Measurements from ENCODE around the gene CFAP210. TPM values are rescaled to one million over a fixed set of nuclear protein-coding genes. Genes with fewer than 3 reads are reported as not detected.

CFAP210 gene
- total RNA-seq, 6 experiments from 2014 or later = 0.10 to 0.19 (median 0.13) TPM; not detected in 2

DNA sequence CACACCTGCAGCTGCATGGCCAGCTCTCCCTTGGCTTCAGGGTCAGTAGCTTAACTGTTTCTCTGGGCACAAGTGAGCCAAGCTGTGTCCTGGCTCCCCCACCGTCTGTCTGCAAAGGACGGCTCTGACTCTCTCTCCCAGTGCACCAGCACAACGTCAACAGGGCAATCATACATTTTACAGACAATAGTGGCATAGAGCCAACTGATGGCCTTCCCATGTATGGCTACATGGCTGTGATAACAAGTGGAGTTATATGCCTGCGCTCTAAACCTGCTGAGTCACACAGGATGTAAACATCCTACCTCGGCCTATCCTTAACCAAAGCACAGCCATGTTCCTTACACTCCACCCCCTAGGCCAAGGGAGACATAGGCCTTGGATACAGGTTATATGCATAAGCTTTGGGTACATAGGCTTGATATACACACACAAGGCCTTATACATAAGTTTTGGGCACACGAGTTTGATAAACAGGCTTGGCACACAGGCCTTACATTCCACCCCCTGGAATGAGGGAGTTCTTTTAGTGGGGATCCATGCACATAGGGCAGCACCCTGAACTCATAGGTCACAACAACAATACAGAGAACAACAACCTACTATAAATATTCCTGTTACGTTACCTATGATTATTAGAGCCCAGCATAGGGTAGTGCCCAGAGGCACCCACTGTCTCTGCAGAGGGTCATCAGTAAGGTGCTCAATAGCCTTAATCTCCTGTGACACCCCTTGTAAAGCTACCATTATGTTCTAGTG lies 17.7 kb upstream of the CFAP210 start:
- DNase-seq = no peak
- TF ChIP-seq, protein P1, sequence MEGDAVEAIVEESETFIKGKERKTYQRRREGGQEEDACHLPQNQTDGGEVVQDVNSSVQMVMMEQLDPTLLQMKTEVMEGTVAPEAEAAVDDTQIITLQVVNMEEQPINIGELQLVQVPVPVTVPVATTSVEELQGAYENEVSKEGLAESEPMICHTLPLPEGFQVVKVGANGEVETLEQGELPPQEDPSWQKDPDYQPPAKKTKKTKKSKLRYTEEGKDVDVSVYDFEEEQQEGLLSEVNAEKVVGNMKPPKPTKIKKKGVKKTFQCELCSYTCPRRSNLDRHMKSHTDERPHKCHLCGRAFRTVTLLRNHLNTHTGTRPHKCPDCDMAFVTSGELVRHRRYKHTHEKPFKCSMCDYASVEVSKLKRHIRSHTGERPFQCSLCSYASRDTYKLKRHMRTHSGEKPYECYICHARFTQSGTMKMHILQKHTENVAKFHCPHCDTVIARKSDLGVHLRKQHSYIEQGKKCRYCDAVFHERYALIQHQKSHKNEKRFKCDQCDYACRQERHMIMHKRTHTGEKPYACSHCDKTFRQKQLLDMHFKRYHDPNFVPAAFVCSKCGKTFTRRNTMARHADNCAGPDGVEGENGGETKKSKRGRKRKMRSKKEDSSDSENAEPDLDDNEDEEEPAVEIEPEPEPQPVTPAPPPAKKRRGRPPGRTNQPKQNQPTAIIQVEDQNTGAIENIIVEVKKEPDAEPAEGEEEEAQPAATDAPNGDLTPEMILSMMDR (IDR thresholded peaks at IDR 0.05) = no peak
- no peak overlapping the region for H3K27ac Mint-ChIP-seq
- no peaks in the 10 kb centered on the region for H3K9me3 Mint-ChIP-seq
- no peaks in the 10 kb centered on the region for H3K36me3 Mint-ChIP-seq (ENCODE audit: low read depth)
- H3K4me1 Mint-ChIP-seq (ENCODE audit: low read depth) = peaks cover 28% of the 10 kb centered on the region
- no peaks in the 10 kb centered on the region; the same call in none of the 2 replicates for H3K27me3 Mint-ChIP-seq (ENCODE audit: insufficient read depth)
- H3K4me3 Mint-ChIP-seq = no peak overlapping the region

DNA sequence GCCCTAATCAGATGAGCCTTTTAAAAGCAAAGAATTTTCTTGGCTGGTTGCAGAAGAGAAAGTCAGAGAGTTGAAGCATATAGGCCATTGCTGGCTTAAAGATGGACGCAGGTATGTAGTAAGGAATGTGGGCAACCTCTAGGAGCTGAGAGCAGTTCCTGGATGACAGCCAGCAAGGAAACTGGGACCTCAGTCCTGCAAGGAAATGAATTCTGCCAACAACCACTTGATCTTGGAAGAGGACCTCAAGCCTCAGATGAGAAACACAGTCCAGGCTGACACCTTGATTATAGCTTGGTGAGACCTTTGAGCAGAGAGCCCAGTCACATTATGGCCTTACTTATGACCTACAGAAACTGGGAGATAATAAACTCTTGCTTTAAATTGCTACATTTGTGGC lies 15.8 kb upstream of the CFAP210 start:
- no peak overlapping the region for H3K27ac Mint-ChIP-seq
- H3K4me1 Mint-ChIP-seq (ENCODE audit: low read depth) = peaks cover 8% of the 10 kb centered on the region
- no peaks in the 10 kb centered on the region for H3K9me3 Mint-ChIP-seq
- H3K4me3 Mint-ChIP-seq = no peak overlapping the region
- DNase-seq = no peak
- no peaks in the 10 kb centered on the region; the same call in 1 of the 2 replicates for H3K27me3 Mint-ChIP-seq (ENCODE audit: insufficient read depth)
- no peaks in the 10 kb centered on the region for H3K36me3 Mint-ChIP-seq (ENCODE audit: low read depth)
- TF ChIP-seq, protein P1 (IDR thresholded peaks at IDR 0.05) = no peak

DNA sequence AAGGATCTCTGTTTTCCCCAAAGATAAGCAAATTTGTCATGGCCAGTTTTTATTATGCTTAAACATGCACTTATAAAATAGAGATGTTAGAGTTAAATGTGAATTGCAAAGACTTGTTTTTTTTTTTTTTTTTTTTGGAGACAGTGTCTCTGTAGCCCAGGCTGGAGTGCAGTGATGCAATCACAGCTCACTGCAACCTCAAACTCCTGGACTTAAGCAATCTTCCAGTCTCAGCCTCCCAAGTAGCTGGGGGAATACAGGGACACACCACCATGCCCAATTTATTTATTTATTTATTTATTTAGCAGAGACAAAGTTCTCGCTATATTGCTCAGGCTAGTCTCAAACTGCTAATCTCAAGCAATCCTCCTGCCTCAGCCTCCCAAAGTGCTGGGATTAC lies 15.1 kb upstream of the CFAP210 start:
- DNase-seq = no peak
- TF ChIP-seq, protein P1 (IDR thresholded peaks at IDR 0.05) = no peak
- no peak overlapping the region for H3K27ac Mint-ChIP-seq
- no peaks in the 10 kb centered on the region for H3K27me3 Mint-ChIP-seq (ENCODE audit: insufficient read depth)
- peaks cover 2% of the 10 kb centered on the region for H3K4me1 Mint-ChIP-seq (ENCODE audit: low read depth)
- no peaks in the 10 kb centered on the region for H3K9me3 Mint-ChIP-seq
- H3K36me3 Mint-ChIP-seq (ENCODE audit: low read depth) = no peaks in the 10 kb centered on the region
- no peak overlapping the region for H3K4me3 Mint-ChIP-seq

DNA sequence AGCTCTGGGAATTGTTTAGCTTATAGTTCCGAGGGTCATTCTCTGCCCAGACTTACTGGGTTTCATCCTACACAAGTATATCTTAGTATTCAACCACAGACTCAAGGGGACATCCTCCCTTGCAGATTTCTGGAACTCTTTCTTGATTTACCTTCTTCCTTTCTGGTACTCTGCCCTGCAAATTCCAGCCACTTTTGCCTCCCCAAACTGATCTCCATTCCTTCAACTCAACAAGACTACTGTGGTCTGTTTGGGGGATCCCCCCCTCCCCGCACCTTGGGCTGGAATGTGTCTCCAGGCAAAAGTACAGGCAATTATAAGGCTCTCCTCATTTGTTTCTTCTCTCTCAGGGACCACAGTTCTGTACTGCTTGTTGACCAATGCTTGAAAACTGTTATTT lies 13.4 kb upstream of the CFAP210 start:
- TF ChIP-seq, protein P1 (IDR thresholded peaks at IDR 0.05) = no peak
- no peaks in the 10 kb centered on the region for H3K27me3 Mint-ChIP-seq (ENCODE audit: insufficient read depth)
- H3K27ac Mint-ChIP-seq = no peak overlapping the region
- no peaks in the 10 kb centered on the region for H3K4me1 Mint-ChIP-seq (ENCODE audit: low read depth)
- DNase-seq = no peak
- no peak overlapping the region for H3K4me3 Mint-ChIP-seq
- no peaks in the 10 kb centered on the region for H3K36me3 Mint-ChIP-seq (ENCODE audit: low read depth)
- no peaks in the 10 kb centered on the region for H3K9me3 Mint-ChIP-seq

DNA sequence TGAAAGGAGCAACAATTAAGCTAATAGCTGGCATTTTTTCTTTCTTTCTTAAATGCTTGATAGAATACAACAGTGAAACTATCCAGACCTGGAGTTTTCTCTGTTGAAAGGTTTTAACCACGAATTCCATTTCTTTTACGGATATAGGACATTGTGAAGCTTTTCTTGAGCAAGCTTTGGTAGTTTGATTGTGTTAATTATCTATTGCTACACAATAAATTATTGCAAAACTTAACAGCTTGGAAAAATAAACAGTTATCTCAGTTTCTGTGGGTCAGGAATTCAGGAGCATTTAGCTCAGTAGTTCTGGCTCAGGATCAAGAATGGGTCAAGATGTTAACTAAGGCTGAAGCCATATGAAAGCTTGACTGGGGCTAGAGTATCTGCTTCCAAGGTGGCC lies 11.7 kb upstream of the CFAP210 start:
- Mint-ChIP-seq H3K4me1 (ENCODE audit: low read depth) (no peaks in the 10 kb centered on the region), H3K27ac (no peak overlapping the region; the same call in 1 of the 2 replicates), H3K4me3 (no peak overlapping the region), H3K9me3 (no peaks in the 10 kb centered on the region), H3K27me3 (ENCODE audit: insufficient read depth) (no peaks in the 10 kb centered on the region), H3K36me3 (ENCODE audit: low read depth) (no peaks in the 10 kb centered on the region)
- DNase-seq = no peak
- TF ChIP-seq, protein P1 (IDR thresholded peaks at IDR 0.05) = no peak
